Prostate gland (tissue), 2 donors: ENCODE data around the gene CD200R1L. TPM values are rescaled to one million over a fixed set of nuclear protein-coding genes. Genes with fewer than 3 reads are reported as not detected.

Experiments
- DNase-seq: peaks from one replicate; pipeline ENCODE4 v3.0.0-alpha.2; 2019; ENCODE audit warnings: low spot score
- H3K27ac ChIP-seq, 2 donors: fragments of 200-600 bp; sonication (generic); 2 replicates each; pipeline ENCODE4 v1.5.1; 2017 to 2019
- H3K27me3 ChIP-seq: fragments of 200-600 bp; sonication (generic); replicated peaks from 2 replicates; pipeline ENCODE4 v1.5.1; 2019; ENCODE audit not compliant: insufficient read depth
- H3K36me3 ChIP-seq, 2 donors: fragments of 200-600 bp; sonication (generic); 1 replicate in 1 of 2; 2 replicates in 1 of 2; pipeline versions ENCODE4 v1.5.1 to v1.8.1; 2017 to 2019
- H3K4me1 ChIP-seq: fragments of 200-600 bp; sonication (generic); replicated peaks from 2 replicates; pipeline ENCODE4 v1.5.1; 2019
- H3K4me3 ChIP-seq, 2 donors: fragments of 200-600 bp; sonication (generic); 2 replicates each; pipeline ENCODE4 v1.5.1; 2017 to 2019
- H3K9me3 ChIP-seq: fragments of 200-600 bp; sonication (generic); 2 replicates; pipeline ENCODE4 v1.5.1; 2017
- POLR2A ChIP-seq: fragments of 450-650 bp; IDR thresholded peaks from one replicate; pipeline ENCODE4 v1.6.1; 2016; ENCODE audit warnings: antibody characterized with exemption, mild to moderate bottlenecking
- POLR2AphosphoS5 ChIP-seq: sonication (generic); formaldehyde crosslinking; IDR thresholded peaks from one replicate; pipeline ENCODE4 v1.6.1; 2017; ENCODE audit warnings: antibody characterized with exemption
- WGBS: methylation state at CpG from one replicate; pipeline ENCODE4 v1.1.5; 2018; 5-methylcytosine and 5-hydroxymethylcytosine counted together
- intact Hi-C: fragments of 100-400 bp; cut with DNase I; formaldehyde crosslinking; loops from one replicate; pipeline ENCODE4 v1.14.2; 2022
- total RNA-seq, 2 donors: library from RNA; depleted of rRNA; stranded (reverse); fragments of >200 nt; gene quantifications; one replicate each; pipeline ENCODE4 v1.1.0, GENCODE V29; 2016
- TF ChIP-seq, protein P1 (sequence below), 4 experiments: fragments of 200-600 bp in 2 of 4; fragments of 450-650 bp in 2 of 4; sonication (generic) in 2 of 4; IDR thresholded peaks; 1 replicate in 3 of 4; 2 replicates in 1 of 4; pipeline ENCODE4 v1.5.1; 2016 to 2019; ENCODE audit warnings: antibody characterized with exemption in 4 of 4, mild to moderate bottlenecking in 2 of 4, moderate library complexity in 2 of 4

Gene CD200R1L
- total RNA-seq, 2 donors from 2014 or later: not detected

DNA sequence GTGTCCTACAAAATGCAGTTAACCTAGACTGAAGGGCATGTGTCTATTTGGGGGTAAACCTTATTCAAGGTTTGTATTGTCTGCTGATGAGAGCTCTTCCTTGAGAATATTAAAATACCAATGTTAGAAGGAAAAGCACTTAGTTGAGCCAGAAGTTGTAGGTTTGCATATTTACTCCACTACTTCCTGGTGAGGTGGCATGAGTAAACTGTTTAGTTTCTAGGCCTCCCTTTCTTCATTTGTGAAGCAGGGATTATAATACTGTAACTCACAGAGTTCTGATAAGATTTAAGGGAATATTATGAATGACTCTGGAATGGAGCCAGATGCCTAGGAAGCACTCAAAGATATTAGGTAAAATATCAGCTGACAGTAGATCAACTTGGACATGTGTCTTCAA lies 46.7 kb downstream of the CD200R1L start:
- Histone ChIP-seq H3K36me3 (no peaks in the 10 kb centered on the region), H3K4me3 (no peak overlapping the region), H3K27ac (no peak overlapping the region), H3K4me1 (no peaks in the 10 kb centered on the region), H3K27me3 (no peaks in the 10 kb centered on the region), H3K9me3 (no peaks in the 10 kb centered on the region)
- intact Hi-C loops: no loop called here
- DNase-seq: no peak
- TF ChIP-seq POLR2AphosphoS5 (no peak), POLR2A (no peak)
- TF ChIP-seq, protein P1, sequence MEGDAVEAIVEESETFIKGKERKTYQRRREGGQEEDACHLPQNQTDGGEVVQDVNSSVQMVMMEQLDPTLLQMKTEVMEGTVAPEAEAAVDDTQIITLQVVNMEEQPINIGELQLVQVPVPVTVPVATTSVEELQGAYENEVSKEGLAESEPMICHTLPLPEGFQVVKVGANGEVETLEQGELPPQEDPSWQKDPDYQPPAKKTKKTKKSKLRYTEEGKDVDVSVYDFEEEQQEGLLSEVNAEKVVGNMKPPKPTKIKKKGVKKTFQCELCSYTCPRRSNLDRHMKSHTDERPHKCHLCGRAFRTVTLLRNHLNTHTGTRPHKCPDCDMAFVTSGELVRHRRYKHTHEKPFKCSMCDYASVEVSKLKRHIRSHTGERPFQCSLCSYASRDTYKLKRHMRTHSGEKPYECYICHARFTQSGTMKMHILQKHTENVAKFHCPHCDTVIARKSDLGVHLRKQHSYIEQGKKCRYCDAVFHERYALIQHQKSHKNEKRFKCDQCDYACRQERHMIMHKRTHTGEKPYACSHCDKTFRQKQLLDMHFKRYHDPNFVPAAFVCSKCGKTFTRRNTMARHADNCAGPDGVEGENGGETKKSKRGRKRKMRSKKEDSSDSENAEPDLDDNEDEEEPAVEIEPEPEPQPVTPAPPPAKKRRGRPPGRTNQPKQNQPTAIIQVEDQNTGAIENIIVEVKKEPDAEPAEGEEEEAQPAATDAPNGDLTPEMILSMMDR (IDR thresholded peaks at IDR 0.05): no peak

DNA sequence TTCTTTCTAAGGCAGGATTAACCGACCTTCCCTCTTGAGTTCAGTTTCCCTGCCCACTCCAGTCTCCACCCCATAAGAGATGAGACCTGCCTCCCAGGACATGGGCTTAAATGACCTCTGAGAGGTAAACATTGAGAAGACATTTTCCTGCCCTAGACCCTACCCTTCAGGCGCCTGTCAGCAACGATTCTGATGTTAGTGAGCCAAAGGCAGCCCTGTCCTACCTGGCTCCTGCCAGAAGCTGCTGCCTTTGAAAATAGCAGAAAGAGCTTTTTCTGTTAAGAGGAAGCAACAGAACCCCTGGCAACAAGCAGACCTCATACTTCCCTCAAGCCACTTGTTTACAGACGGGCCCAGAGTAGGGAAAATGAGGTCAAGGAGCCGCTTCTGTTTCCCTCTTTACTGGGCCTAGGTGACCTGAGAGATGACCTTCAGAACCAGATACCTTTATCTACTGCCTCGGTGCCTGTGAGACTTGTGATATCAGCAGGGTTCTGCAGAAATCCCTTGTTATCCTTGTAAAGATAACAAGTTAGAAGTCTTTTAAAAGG lies 52.0 kb downstream of the CD200R1L start:
- H3K4me1 ChIP-seq: no peaks in the 10 kb centered on the region
- no peaks in the 10 kb centered on the region for H3K36me3 ChIP-seq
- intact Hi-C loops: no loop called here
- no peak for DNase-seq
- WGBS: 52% methylated on average over 6 of the region's 6 CpGs
- no peaks in the 10 kb centered on the region for H3K27me3 ChIP-seq
- no peak overlapping the region for H3K27ac ChIP-seq
- H3K9me3 ChIP-seq: no peaks in the 10 kb centered on the region
- TF ChIP-seq, protein P1 (IDR thresholded peaks at IDR 0.05): no peak
- no peak for TF ChIP-seq POLR2AphosphoS5
- no peak for TF ChIP-seq POLR2A
- no peak overlapping the region for H3K4me3 ChIP-seq

DNA sequence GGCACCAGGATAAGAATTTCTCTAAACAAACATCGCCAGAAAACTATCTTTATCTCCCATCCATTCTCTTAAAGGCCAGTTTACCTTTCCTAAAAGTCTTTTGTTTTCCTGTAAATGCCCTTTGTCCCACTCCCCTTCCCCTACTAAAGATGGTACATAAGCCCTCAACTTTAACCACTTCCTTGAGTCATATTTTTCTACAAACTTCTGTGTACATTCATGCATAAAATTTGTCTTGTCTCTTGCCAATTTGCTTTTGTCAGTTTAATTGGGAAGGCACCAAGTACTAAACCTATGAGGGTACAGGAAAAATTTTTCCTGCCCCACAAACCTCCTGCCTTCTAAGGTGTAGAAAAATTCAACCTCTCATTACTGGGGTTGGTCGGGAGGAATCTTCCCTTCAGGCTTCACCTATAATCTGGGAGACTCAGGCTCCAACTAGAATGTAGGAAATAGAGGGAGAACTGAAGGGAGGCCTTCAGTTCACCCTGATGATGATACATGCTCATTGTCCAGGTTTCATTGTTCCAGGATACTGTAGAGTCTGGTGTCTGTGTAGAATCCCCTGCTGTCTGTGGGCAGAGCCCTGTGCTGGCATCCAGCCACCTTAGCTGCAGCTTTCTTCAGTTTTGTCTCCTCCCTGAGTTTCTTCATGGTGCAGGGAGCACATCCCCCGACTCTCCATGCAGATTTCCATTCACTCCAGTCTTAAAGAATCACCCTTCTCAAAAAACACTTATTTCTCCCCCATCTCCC lies 53.2 kb downstream of the CD200R1L start:
- TF ChIP-seq, protein P1 (IDR thresholded peaks at IDR 0.05): no peak
- no peak for TF ChIP-seq POLR2A
- no peak for TF ChIP-seq POLR2AphosphoS5
- Histone ChIP-seq H3K27me3 (no peaks in the 10 kb centered on the region), H3K4me1 (no peaks in the 10 kb centered on the region), H3K36me3 (no peaks in the 10 kb centered on the region), H3K4me3 (no peak overlapping the region), H3K9me3 (no peaks in the 10 kb centered on the region), H3K27ac (no peak overlapping the region)
- intact Hi-C loops: no loop called here
- DNase-seq: no peak
- 58% methylated on average over 3 of the region's 3 CpGs for WGBS

DNA sequence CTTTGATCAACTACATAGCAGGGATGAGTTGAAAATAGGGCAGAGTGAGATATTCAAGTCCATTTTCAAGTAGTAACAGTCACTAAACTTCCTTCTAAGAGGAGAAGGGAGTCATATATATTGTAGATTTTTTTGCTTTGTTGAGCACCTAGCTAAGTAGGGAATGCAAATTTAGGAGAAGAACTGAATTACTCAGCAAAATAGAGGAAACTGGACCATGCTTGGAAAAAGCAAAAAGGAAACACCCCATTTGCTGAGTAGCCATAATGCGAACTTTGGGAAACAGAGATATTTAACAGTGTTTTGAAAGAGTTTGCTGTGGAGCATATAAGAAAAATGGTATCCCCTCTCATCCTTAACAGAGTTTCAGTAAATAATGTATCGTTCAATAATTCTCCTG lies 54.9 kb downstream of the CD200R1L start:
- 97% methylated on average over 2 of the region's 2 CpGs for WGBS
- no peaks in the 10 kb centered on the region for H3K4me1 ChIP-seq
- TF ChIP-seq, protein P1 (IDR thresholded peaks at IDR 0.05): no peak
- TF ChIP-seq POLR2AphosphoS5: no peak
- H3K27ac ChIP-seq: no peak overlapping the region
- no peaks in the 10 kb centered on the region for H3K27me3 ChIP-seq
- intact Hi-C loops: no loop called here
- no peaks in the 10 kb centered on the region for H3K9me3 ChIP-seq
- no peak overlapping the region for H3K4me3 ChIP-seq
- H3K36me3 ChIP-seq: no peaks in the 10 kb centered on the region
- no peak for DNase-seq

DNA sequence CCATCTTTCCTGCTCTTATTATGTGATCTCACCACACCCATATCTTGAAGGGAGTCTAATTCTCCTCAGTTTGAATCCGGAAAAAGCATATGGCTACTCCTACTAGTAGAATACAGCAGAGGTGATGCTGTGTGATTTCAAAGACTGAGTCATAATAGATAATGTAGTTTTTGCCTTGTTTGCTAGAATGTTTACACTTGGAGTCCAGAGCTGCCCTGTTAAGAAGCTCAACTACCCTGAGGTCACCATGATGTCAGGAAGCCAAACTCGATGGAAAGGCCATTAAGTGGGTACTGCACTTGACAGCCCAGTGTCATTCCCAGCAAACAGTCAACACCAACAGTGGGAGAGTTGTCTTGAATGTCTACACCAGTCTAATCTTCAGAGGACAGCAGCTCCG lies 56.9 kb downstream of the CD200R1L start:
- intact Hi-C loops: no loop called here
- no peak for TF ChIP-seq POLR2AphosphoS5
- no peak for TF ChIP-seq POLR2A
- TF ChIP-seq, protein P1 (IDR thresholded peaks at IDR 0.05): no peak
- WGBS: 79% methylated on average over 3 of the region's 3 CpGs
- Histone ChIP-seq H3K36me3 (no peaks in the 10 kb centered on the region), H3K4me1 (no peaks in the 10 kb centered on the region), H3K27me3 (no peaks in the 10 kb centered on the region), H3K27ac (no peak overlapping the region), H3K9me3 (no peaks in the 10 kb centered on the region), H3K4me3 (no peak overlapping the region)
- DNase-seq: no peak
